HG02970 (cell line): ENCODE data around the gene WEE2.

Source experiments
- ATAC-seq: cut with Tn5 transposase; IDR thresholded peaks from one replicate; pipeline ENCODE4 v1.9.1; 2021; ENCODE audit warnings: mild to moderate bottlenecking, moderate library complexity, moderate number of reproducible peaks; ENCODE audit not compliant: unreplicated experiment, low FRiP score

The WEE2 gene

GRCh38 chr7:141708351-141708750, at the start of gene WEE2:
Gene WEE2 (plus strand): TSS chr7:141708353. CDS start chr7:141708759, 406 bp downstream.
- ATAC-seq, result no peak

- ATAC-seq, result no peak
Observed at GRCh38 chr7:141659501-141659900, 48.7 kb upstream of the WEE2 start.

GRCh38 chr7:141660259-141660658, 47.9 kb upstream of the WEE2 start:
- no peak for ATAC-seq

- no peak for ATAC-seq
Observed at GRCh38 chr7:141663081-141663849, 44.9 kb upstream of the WEE2 start.

GRCh38 chr7:141664450-141664849, 43.7 kb upstream of the WEE2 start:
- ATAC-seq, result no peak

- no peak for ATAC-seq
Observed at GRCh38 chr7:141665208-141666035, 42.7 kb upstream of the WEE2 start.

GRCh38 chr7:141666071-141666470, 42.1 kb upstream of the WEE2 start:
- no peak for ATAC-seq

GRCh38 chr7:141668853-141669252, 39.3 kb upstream of the WEE2 start:
- no peak for ATAC-seq

GRCh38 chr7:141671705-141672496, 36.3 kb upstream of the WEE2 start:
- no peak for ATAC-seq

- ATAC-seq, result no peak
Observed at GRCh38 chr7:141673346-141673745, 34.8 kb upstream of the WEE2 start.

GRCh38 chr7:141674171-141674671, 33.9 kb upstream of the WEE2 start:
- ATAC-seq, result no peak

- ATAC-seq, result no peak
Observed at GRCh38 chr7:141674702-141675101, 33.5 kb upstream of the WEE2 start.

GRCh38 chr7:141675436-141676215, 32.5 kb upstream of the WEE2 start:
- ATAC-seq, result no peak

- ATAC-seq, result no peak
Observed at GRCh38 chr7:141676618-141677017, 31.5 kb upstream of the WEE2 start.

GRCh38 chr7:141679014-141679413, 29.1 kb upstream of the WEE2 start:
- ATAC-seq, result no peak

GRCh38 chr7:141685285-141686023, 22.7 kb upstream of the WEE2 start:
- ATAC-seq, result no peak

GRCh38 chr7:141686074-141686473, 22.1 kb upstream of the WEE2 start:
- ATAC-seq, result no peak

GRCh38 chr7:141686670-141687069, 21.5 kb upstream of the WEE2 start:
- ATAC-seq, result no peak

- no peak for ATAC-seq
Observed at GRCh38 chr7:141688043-141688442, 20.1 kb upstream of the WEE2 start.
